Tibial artery (tissue), 4 donors: Measurements from ENCODE around the gene AURKAIP1.

ENCODE experiments used
- DNase-seq, 2 donors: peaks; one replicate each; pipeline ENCODE4 v3.0.0-alpha.2; 2019
- H3K27ac ChIP-seq, 2 donors: fragments of 200-600 bp; sonication (generic) in 1 of 2; 1 replicate in 1 of 2; 2 replicates in 1 of 2; pipeline ENCODE4 v1.5.1; 2018 to 2019; ENCODE audit warnings: mild to moderate bottlenecking in 1 of 2
- H3K27me3 ChIP-seq, 2 donors: fragments of 200-600 bp; sonication (generic) in 1 of 2; one replicate each; pipeline versions ENCODE4 v1.5.1 to v1.6.0; 2016 to 2019
- H3K36me3 ChIP-seq, 3 donors: fragments of 200-600 bp; sonication (generic) in 2 of 3; one replicate each; pipeline ENCODE4 v1.5.1; 2016 to 2019; ENCODE audit warnings: mild to moderate bottlenecking in 2 of 3
- H3K4me1 ChIP-seq, 4 donors: fragments of 200-600 bp; sonication (generic) in 2 of 4; 1 replicate in 3 of 4; 2 replicates in 1 of 4; pipeline ENCODE4 v1.5.1; 2016 to 2019
- H3K4me3 ChIP-seq, 2 donors: fragments of 200-600 bp; sonication (generic) in 1 of 2; 1 replicate in 1 of 2; 2 replicates in 1 of 2; pipeline ENCODE4 v1.5.1; 2018 to 2019; ENCODE audit warnings: mild to moderate bottlenecking in 2 of 2
- H3K9me3 ChIP-seq, 3 donors: fragments of 200-600 bp; sonication (generic) in 1 of 3; one replicate each; pipeline ENCODE4 v1.5.1; 2016 to 2019
- intact Hi-C: fragments of 100-400 bp; cut with DNase I; formaldehyde crosslinking; loops from one replicate; pipeline ENCODE4 v1.15.0; 2023; ENCODE audit warnings: low total_unique reads
- TF ChIP-seq, protein P1 (sequence below), 2 experiments: fragments of 200-600 bp in 1 of 2; fragments of 450-650 bp in 1 of 2; IDR thresholded peaks; one replicate each; pipeline ENCODE4 v1.5.1; 2017 to 2019; ENCODE audit warnings: antibody characterized with exemption in 2 of 2, mild to moderate bottlenecking in 1 of 2, moderate library complexity in 1 of 2

AURKAIP1 gene

GRCh38 chr1:1357871-1358432, 17.1 kb downstream of the AURKAIP1 start:
- H3K27me3 ChIP-seq, result no peaks in the 10 kb centered on the region
- peak overlapping the region; percentile 94 to 97 for H3K27ac ChIP-seq
- peaks cover 0 to 92% (median 76%) of the 10 kb centered on the region in 4 donors for H3K4me1 ChIP-seq
- intact Hi-C loops, result no loop called here
- TF ChIP-seq, protein P1, sequence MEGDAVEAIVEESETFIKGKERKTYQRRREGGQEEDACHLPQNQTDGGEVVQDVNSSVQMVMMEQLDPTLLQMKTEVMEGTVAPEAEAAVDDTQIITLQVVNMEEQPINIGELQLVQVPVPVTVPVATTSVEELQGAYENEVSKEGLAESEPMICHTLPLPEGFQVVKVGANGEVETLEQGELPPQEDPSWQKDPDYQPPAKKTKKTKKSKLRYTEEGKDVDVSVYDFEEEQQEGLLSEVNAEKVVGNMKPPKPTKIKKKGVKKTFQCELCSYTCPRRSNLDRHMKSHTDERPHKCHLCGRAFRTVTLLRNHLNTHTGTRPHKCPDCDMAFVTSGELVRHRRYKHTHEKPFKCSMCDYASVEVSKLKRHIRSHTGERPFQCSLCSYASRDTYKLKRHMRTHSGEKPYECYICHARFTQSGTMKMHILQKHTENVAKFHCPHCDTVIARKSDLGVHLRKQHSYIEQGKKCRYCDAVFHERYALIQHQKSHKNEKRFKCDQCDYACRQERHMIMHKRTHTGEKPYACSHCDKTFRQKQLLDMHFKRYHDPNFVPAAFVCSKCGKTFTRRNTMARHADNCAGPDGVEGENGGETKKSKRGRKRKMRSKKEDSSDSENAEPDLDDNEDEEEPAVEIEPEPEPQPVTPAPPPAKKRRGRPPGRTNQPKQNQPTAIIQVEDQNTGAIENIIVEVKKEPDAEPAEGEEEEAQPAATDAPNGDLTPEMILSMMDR (IDR thresholded peaks at IDR 0.05), result no peak
- H3K9me3 ChIP-seq, result no peaks in the 10 kb centered on the region
- peaks cover 9 to 22% (median 21%) of the 10 kb centered on the region in 3 donors for H3K36me3 ChIP-seq
- H3K4me3 ChIP-seq, result peak overlapping the region; percentile 71 to 78
- DNase-seq, result no peak

- H3K27me3 ChIP-seq, result no peaks in the 10 kb centered on the region
- H3K4me3 ChIP-seq, result peak overlapping the region; percentile 71 to 78
- TF ChIP-seq, protein P1 (IDR thresholded peaks at IDR 0.05), result no peak
- H3K27ac ChIP-seq, result peak overlapping the region; percentile 94 to 97
- H3K4me1 ChIP-seq, result peaks cover 0 to 96% (median 81%) of the 10 kb centered on the region in 4 donors
- no peaks in the 10 kb centered on the region for H3K9me3 ChIP-seq
- no peak for DNase-seq
- intact Hi-C loops, result no loop called here
- H3K36me3 ChIP-seq, result peaks cover 9 to 27% (median 24%) of the 10 kb centered on the region in 3 donors
Measured at GRCh38 chr1:1356796-1357401, 18.1 kb downstream of the AURKAIP1 start.

DNA sequence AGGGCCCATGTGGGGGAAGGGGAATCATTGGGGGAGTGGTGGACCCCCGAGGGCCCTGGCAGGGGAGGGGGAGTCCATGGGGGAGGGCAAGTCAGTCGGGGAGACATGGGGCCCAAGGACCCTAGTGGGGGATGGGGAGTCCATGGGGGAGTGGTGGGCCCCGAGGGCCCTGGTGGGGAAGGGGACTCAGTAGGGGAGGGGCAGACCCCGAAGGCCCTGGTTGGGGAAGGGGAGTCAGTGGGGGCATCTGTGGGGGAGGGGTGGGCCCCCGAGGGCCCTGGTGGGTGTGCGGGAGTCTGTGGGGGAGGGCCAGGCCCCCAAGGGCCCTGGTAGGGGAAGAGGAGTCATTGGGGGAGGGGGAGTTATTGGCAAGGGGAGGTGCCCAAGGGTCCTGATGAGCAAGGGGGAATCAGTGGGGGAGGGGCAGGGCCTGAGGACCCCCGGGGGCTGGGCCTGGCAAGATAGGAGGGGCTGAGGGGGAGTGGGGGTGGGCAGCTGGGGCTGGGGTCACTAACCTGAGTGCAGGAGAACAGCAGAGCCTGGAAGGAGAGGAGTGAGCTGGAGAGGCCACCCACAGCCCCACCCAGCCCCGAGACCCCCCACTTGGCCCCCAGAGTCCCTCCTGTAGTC, 18.7 kb downstream of the AURKAIP1 start:
- DNase-seq, result no peak
- H3K36me3 ChIP-seq, result peaks cover 9 to 27% (median 24%) of the 10 kb centered on the region in 3 donors
- intact Hi-C loops, result no loop called here
- H3K27ac ChIP-seq, result peak overlapping the region; percentile 94 to 97
- no peaks in the 10 kb centered on the region for H3K27me3 ChIP-seq
- peaks cover 0 to 99% (median 84%) of the 10 kb centered on the region in 4 donors for H3K4me1 ChIP-seq
- TF ChIP-seq, protein P1 (IDR thresholded peaks at IDR 0.05), result no peak
- peak overlapping the region; percentile 71 to 78 for H3K4me3 ChIP-seq
- H3K9me3 ChIP-seq, result no peaks in the 10 kb centered on the region

DNA sequence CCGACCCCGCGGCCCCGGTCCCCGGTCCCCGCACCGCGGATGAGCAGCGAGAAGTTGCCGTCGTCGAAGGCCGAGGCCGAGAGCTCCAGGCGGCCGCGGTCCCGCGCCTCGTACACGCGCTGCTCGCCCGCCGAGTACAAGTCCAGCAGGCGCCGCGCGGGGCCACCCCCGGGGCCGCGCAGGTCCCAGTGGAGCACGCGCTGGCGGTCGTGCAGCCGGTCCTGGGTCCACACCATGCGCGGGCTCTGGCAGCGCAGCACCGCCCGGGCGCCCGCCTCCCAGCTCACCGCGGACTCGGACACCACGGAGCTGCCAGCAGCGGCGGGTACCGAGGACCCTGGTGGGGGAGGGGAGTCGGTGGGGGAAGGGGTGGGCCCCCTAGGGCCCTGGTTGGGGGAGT, 19.6 kb downstream of the AURKAIP1 start:
- DNase-seq, result peak in 1 of 2 donors; percentile 84
- peaks cover 0 to 91% (median 77%) of the 10 kb centered on the region in 4 donors for H3K4me1 ChIP-seq
- intact Hi-C loops, result no loop called here

More for the DNA sequence above, 19.6 kb downstream of the AURKAIP1 start:
- no peaks in the 10 kb centered on the region for H3K27me3 ChIP-seq
- no peaks in the 10 kb centered on the region for H3K9me3 ChIP-seq
- peak overlapping the region; percentile 71 to 78 for H3K4me3 ChIP-seq
- TF ChIP-seq, protein P1 (IDR thresholded peaks at IDR 0.05), result no peak
- peaks cover 9 to 27% (median 24%) of the 10 kb centered on the region in 3 donors for H3K36me3 ChIP-seq
- peak overlapping the region; percentile 94 to 97 for H3K27ac ChIP-seq
